Endothelial cell of umbilical vein (primary cell): Measurements from ENCODE around the gene CLTC. TPM values are rescaled to one million over a fixed set of nuclear protein-coding genes. Genes with fewer than 3 reads are reported as not detected.

ENCODE experiments used
- BruUV-seq: library from RNA; stranded (reverse); fragments of 400-500 nt; replicated peaks from 2 replicates; lab custom pipeline; 2021; lab: Mats Ljungman, UMichigan
- CTCF ChIA-PET: fragments of 300-600, 350-600 bp; sonication (Branson Sonifier 250); formaldehyde crosslinking; loops from one replicate; lab custom pipeline; 2021; ENCODE audit warnings: antibody characterized with exemption, inconsistent platforms; lab: Charles Lee
- POLR2A ChIA-PET: fragments of 300-600, 350-600 bp; sonication (Branson Sonifier 250); formaldehyde crosslinking; loops from one replicate; lab custom pipeline; 2021; ENCODE audit warnings: antibody characterized with exemption, inconsistent platforms; lab: Charles Lee
- DNase-seq: peaks from one replicate; pipeline ENCODE4 v3.0.0-alpha.2; 2011; ENCODE audit warnings: low read depth, low spot score
- FAIRE-seq: peaks from 2 replicates; lab custom pipeline; 2011; peaks lifted over from hg19 to GRCh38; lab: Jason Lieb, UNC
- H2AFZ ChIP-seq: 2 replicates; pipeline ENCODE4 v1.6.0; 2012; ENCODE audit warnings: low read depth, low read length, control low read depth, inconsistent platforms
- H3K27ac ChIP-seq: 2 replicates; pipeline ENCODE4 v1.5.1; 2011; ENCODE audit warnings: low read depth, mild to moderate bottlenecking, control low read depth, low read length, moderate library complexity; ENCODE audit not compliant: insufficient read depth
- H3K27me3 ChIP-seq, 2 experiments: 2 replicates each; pipeline versions ENCODE4 v1.6.0 to v1.6.1; 2011; ENCODE audit warnings: low read length in 2 of 2, mixed read lengths in 1 of 2; ENCODE audit not compliant: control insufficient read depth in 2 of 2, insufficient read depth in 2 of 2
- H3K36me3 ChIP-seq, 2 experiments: 2 replicates in 1 of 2; 3 replicates in 1 of 2; pipeline ENCODE4 v1.5.1; 2011; ENCODE audit warnings: low read length in 2 of 2, mild to moderate bottlenecking in 1 of 2, moderate library complexity in 1 of 2; ENCODE audit not compliant: control insufficient read depth in 2 of 2, insufficient read depth in 2 of 2; ENCODE audit errors: extremely low read depth in 1 of 2
- H3K4me1 ChIP-seq: 3 replicates; pipeline ENCODE4 v1.5.1; 2011; ENCODE audit warnings: mild to moderate bottlenecking, low read length; ENCODE audit not compliant: control insufficient read depth, insufficient read depth; ENCODE audit errors: extremely low read depth
- H3K4me2 ChIP-seq: 2 replicates; pipeline ENCODE4 v1.6.1; 2011; ENCODE audit warnings: low read length, control low read depth, mixed read lengths; ENCODE audit not compliant: insufficient read depth
- H3K4me3 ChIP-seq, 3 experiments: fragments of 200-600 bp in 1 of 3; sonication (generic), shearing (Covaris generic) in 1 of 3; replicated peaks in 1 of 3; 2 replicates each; pipeline ENCODE4 v1.5.1; 2011 to 2016; ENCODE audit warnings: control low read depth in 3 of 3, low read length in 3 of 3, mild to moderate bottlenecking in 2 of 3, inconsistent platforms in 1 of 3, low read depth in 1 of 3, moderate library complexity in 1 of 3; ENCODE audit not compliant: insufficient read depth in 1 of 3
- H3K79me2 ChIP-seq: 2 replicates; pipeline ENCODE4 v1.6.0; 2012; ENCODE audit warnings: low read length, inconsistent platforms; ENCODE audit not compliant: control insufficient read depth, insufficient read depth
- H3K9ac ChIP-seq: replicated peaks from 2 replicates; pipeline ENCODE3; 2011; ENCODE audit warnings: low read length, control low read depth; ENCODE audit not compliant: insufficient read depth; ENCODE audit errors: extremely low read depth
- H3K9me1 ChIP-seq: replicated peaks from 3 replicates; pipeline ENCODE4 v1.6.0; 2011; ENCODE audit warnings: mild to moderate bottlenecking, low read length; ENCODE audit not compliant: control insufficient read depth, insufficient read depth; ENCODE audit errors: extremely low read depth
- H3K9me3 ChIP-seq: replicated peaks from 2 replicates; pipeline ENCODE4 v1.5.1; 2012; ENCODE audit warnings: low read length, inconsistent platforms; ENCODE audit not compliant: control insufficient read depth, insufficient read depth
- H4K20me1 ChIP-seq: replicated peaks from 2 replicates; pipeline ENCODE3; 2011; ENCODE audit warnings: mild to moderate bottlenecking, low read length; ENCODE audit not compliant: control insufficient read depth, insufficient read depth; ENCODE audit errors: extremely low read depth
- CTCF ChIP-seq, 2 donors: IDR thresholded peaks; 1 replicate in 1 of 2; 2 replicates in 1 of 2; pipeline ENCODE4 v1.5.1; 2011; ENCODE audit warnings: low read length in 2 of 2, mild to moderate bottlenecking in 2 of 2, moderate library complexity in 2 of 2, control low read depth in 1 of 2, inconsistent platforms in 1 of 2, low read depth in 1 of 2; ENCODE audit not compliant: insufficient read depth in 1 of 2; ENCODE audit errors: extremely low read depth in 1 of 2
- EZH2 ChIP-seq: IDR thresholded peaks from 2 replicates; pipeline ENCODE4 v1.6.1; 2012; ENCODE audit warnings: borderline replicate concordance, low read depth, mild to moderate bottlenecking, moderate library complexity, low read length, inconsistent platforms; ENCODE audit not compliant: severe bottlenecking
- FOS ChIP-seq: IDR thresholded peaks from 2 replicates; pipeline ENCODE4 v1.6.1; 2011; ENCODE audit warnings: mild to moderate bottlenecking, low read length, moderate library complexity, borderline replicate concordance; ENCODE audit not compliant: insufficient read depth
- GATA2 ChIP-seq: IDR thresholded peaks from 2 replicates; pipeline ENCODE4 v1.7.0; 2011; ENCODE audit warnings: low read depth, mild to moderate bottlenecking, moderate library complexity, mixed read lengths, low read length; ENCODE audit not compliant: insufficient read length, insufficient read depth
- JUN ChIP-seq: IDR thresholded peaks from 2 replicates; pipeline ENCODE4 v1.6.1; 2011; ENCODE audit warnings: borderline replicate concordance, low read depth; ENCODE audit not compliant: insufficient read length, insufficient read depth
- MAX ChIP-seq: IDR thresholded peaks from 2 replicates; pipeline ENCODE4 v1.6.1; 2011; ENCODE audit not compliant: insufficient read depth, insufficient read length
- MYC ChIP-seq: IDR thresholded peaks from one replicate; pipeline ENCODE4 v1.6.1; 2011; ENCODE audit warnings: mild to moderate bottlenecking, low read depth, low read length
- POLR2A ChIP-seq: IDR thresholded peaks from 2 replicates; pipeline ENCODE4 v1.6.1; 2012; ENCODE audit warnings: low read depth, mild to moderate bottlenecking, control low read depth, low read length
- POLR2AphosphoS5 ChIP-seq: IDR thresholded peaks from 2 replicates; pipeline ENCODE4 v1.6.1; 2012; ENCODE audit warnings: low read depth, mild to moderate bottlenecking, control low read depth, low read length, moderate library complexity; ENCODE audit not compliant: insufficient read depth
- dilution Hi-C: fragments of 300-500 bp; cut with MboI; formaldehyde crosslinking; loops from one replicate; pipeline ENCODE4 v1.15.0; 2019; ENCODE audit warnings: low sequenced_read_pairs; ENCODE audit not compliant: extremely low pct_ligation_motif_present
- intact Hi-C: fragments of 100-400 bp; cut with micrococcal nuclease; formaldehyde crosslinking; loops from one replicate; pipeline ENCODE4 v1.10.0; 2022
- polyA plus RNA-seq, 4 experiments: library from polyadenylated mRNA; depleted of rRNA in 3 of 4; stranded (reverse) in 3 of 4; unstranded in 1 of 4; fragments of >200 nt; gene quantifications; 2 replicates each; pipeline versions ENCODE4 v1.2.1 to v1.2.3, GENCODE V29; 2011 to 2012; ENCODE audit warnings: missing spikeins in 1 of 4
- total RNA-seq: library from RNA; stranded (reverse); gene quantifications from 2 replicates; pipeline ENCODE4 v1.2.3, GENCODE V29; 2021

The CLTC gene
- total and polyA plus RNA-seq, 2 donors (not counting 3 experiments of a cell fraction or from before 2014, with no cell fraction given): 164 to 326 TPM

- dilution Hi-C loops: no loop called here
- CTCF ChIA-PET: interaction anchor here (1.0 to 1.2 kb wide), 2 partner anchors 11 to 16 kb away, joined by 3 read pairs; no protein-coding TSS in a partner anchor
- H3K9ac ChIP-seq: no peak overlapping the region
These were observed 3.5 kb downstream of the CLTC start for GRCh38 chr17:59623151-59623550.

GRCh38 chr17:59626756-59627155, 7.1 kb downstream of the CLTC start:
- POLR2A ChIA-PET: no interaction called here
- Histone ChIP-seq H3K9ac (no peak overlapping the region), H3K36me3 (peaks cover 0 to 2% of the 10 kb centered on the region in 2 experiments), H4K20me1 (peaks cover 43% of the 10 kb centered on the region), H3K27ac (no peak overlapping the region), H3K9me1 (no peaks in the 10 kb centered on the region), H3K27me3 (no peaks in the 10 kb centered on the region), H3K4me3 (no peak overlapping the region), H3K4me1 (peaks cover 30% of the 10 kb centered on the region), H3K9me3 (no peaks in the 10 kb centered on the region), H2AFZ (no peak overlapping the region), H3K4me2 (no peak overlapping the region), H3K79me2 (peaks cover 100% of the 10 kb centered on the region)
- dilution Hi-C loops: no loop called here
- intact Hi-C loops: no loop called here
- DNase-seq: no peak
- no TSS peak for BruUV-seq
- CTCF ChIA-PET: no interaction called here
- FAIRE-seq: no peak
- TF ChIP-seq POLR2AphosphoS5: no peak
- no peak for TF ChIP-seq EZH2
- TF ChIP-seq GATA2: no peak
- no peak for TF ChIP-seq FOS
- TF ChIP-seq CTCF (IDR thresholded peaks at IDR 0.05; ENCODE audit: extremely low read depth in 1 of 2, insufficient read depth in 1 of 2, low read depth in 1 of 2, low read length in 2 of 2): no peak
- no peak for TF ChIP-seq MAX
- TF ChIP-seq POLR2A: no peak
- no peak for TF ChIP-seq MYC
- no peak for TF ChIP-seq JUN

More at GRCh38 chr17:59623151-59623550, 3.5 kb downstream of the CLTC start:
- Histone ChIP-seq H4K20me1 (peaks cover 31% of the 10 kb centered on the region), H3K9me3 (no peaks in the 10 kb centered on the region), H3K4me3 (peak overlapping the region in 2 of 3 experiments; percentile 16 to 62), H3K4me2 (peak overlapping the region; percentile 97), H3K36me3 (peaks cover 0 to 2% of the 10 kb centered on the region in 2 experiments), H3K27me3 (no peaks in the 10 kb centered on the region), H3K9me1 (no peaks in the 10 kb centered on the region), H3K4me1 (peaks cover 40% of the 10 kb centered on the region), H3K27ac (no peak overlapping the region), H2AFZ (no peak overlapping the region), H3K79me2 (peaks cover 89% of the 10 kb centered on the region)
- no peak for FAIRE-seq
- POLR2A ChIA-PET: interaction anchor here (0.6 kb wide), 1 partner anchor 14 kb away, joined by 6 read pairs; no protein-coding TSS in a partner anchor
- TF ChIP-seq POLR2A (no peak), GATA2 (no peak), FOS (no peak)
- BruUV-seq: no TSS peak
- DNase-seq: peak; percentile 36
- intact Hi-C loops: no loop called here
